Progenitor cell of endocrine pancreas (in vitro differentiated cells): ENCODE results near the gene RGS7. TPM values are rescaled to one million over a fixed set of nuclear protein-coding genes. Genes with fewer than 3 reads are reported as not detected.

ENCODE experiments used
- DNase-seq: peaks from one replicate; pipeline ENCODE4 v3.0.0; 2021; ENCODE audit warnings: low spot score; ENCODE audit not compliant: unreplicated experiment
- H3K27ac Mint-ChIP-seq: 2 replicates; pipeline ENCODE4 v1.8.0; 2021; ENCODE audit warnings: mild to moderate bottlenecking, moderate library complexity, mixed read lengths
- H3K27me3 Mint-ChIP-seq: 2 replicates; pipeline ENCODE4 v1.8.0; 2021; ENCODE audit warnings: mixed read lengths
- H3K36me3 Mint-ChIP-seq: 2 replicates; pipeline ENCODE4 v1.8.0; 2022; ENCODE audit warnings: mixed read lengths; ENCODE audit not compliant: insufficient read depth
- H3K4me1 Mint-ChIP-seq: 2 replicates; pipeline ENCODE4 v1.8.0; 2021; ENCODE audit warnings: low read depth, mixed read lengths
- H3K4me3 Mint-ChIP-seq: 2 replicates; pipeline ENCODE4 v1.8.0; 2021; ENCODE audit warnings: low read depth, mild to moderate bottlenecking, moderate library complexity, mixed read lengths
- H3K9me3 Mint-ChIP-seq: 2 replicates; pipeline ENCODE4 v1.8.0; 2021; ENCODE audit warnings: low read depth, mixed read lengths
- CTCF ChIP-seq: fragments of 200-600 bp; sonication (generic); IDR thresholded peaks from one replicate; pipeline ENCODE4 v1.5.0; 2021; ENCODE audit warnings: antibody characterized with exemption, mild to moderate bottlenecking; ENCODE audit not compliant: unreplicated experiment
- microRNA-seq: library from miRNA; unstranded; fragments of <30 nt; microRNA quantifications from one replicate; pipeline ENCODE4 v1.1.0, GENCODE V29; 2020; ENCODE audit warnings: borderline number of aligned reads; ENCODE audit not compliant: unreplicated experiment
- total RNA-seq: library from RNA; stranded (reverse); gene quantifications from 2 replicates; pipeline ENCODE4 v1.2.1, GENCODE V29; 2021

RGS7 gene
- total RNA-seq, 1 donor from 2014 or later, result 2.4 TPM

DNA sequence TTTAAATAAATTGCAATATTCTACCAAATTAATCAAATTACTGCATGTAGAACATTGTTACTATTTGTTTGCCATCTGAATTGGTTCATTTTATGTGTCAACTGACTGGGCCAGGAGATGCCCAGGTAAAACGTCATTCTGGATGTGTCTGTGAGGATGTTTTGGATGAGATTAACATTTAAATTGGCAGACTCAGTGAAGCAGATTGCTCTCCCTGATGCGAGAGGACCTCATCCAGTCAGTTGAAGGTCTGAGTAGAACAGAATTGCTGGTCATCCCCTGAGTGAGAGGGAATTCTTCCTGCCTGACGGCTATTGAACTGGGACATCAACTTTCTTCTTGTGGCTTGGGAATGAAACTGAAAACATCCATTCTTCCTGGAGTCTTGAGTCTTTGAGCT is 623.0 kb downstream of the RGS7 start:
- no peak for TF ChIP-seq CTCF
- DNase-seq, result no peak
- Mint-ChIP-seq H3K4me1 (no peaks in the 10 kb centered on the region), H3K9me3 (no peaks in the 10 kb centered on the region), H3K27me3 (no peaks in the 10 kb centered on the region), H3K36me3 (no peaks in the 10 kb centered on the region), H3K27ac (no peak overlapping the region), H3K4me3 (no peak overlapping the region)

GRCh38 chr1:240732390-240732789 is 624.6 kb downstream of the RGS7 start:
- no peak for DNase-seq
- no peak overlapping the region for H3K4me3 Mint-ChIP-seq
- no peak overlapping the region for H3K27ac Mint-ChIP-seq
- no peaks in the 10 kb centered on the region for H3K9me3 Mint-ChIP-seq
- H3K4me1 Mint-ChIP-seq, result no peaks in the 10 kb centered on the region
- peak; percentile 74 for TF ChIP-seq CTCF
- no peaks in the 10 kb centered on the region for H3K27me3 Mint-ChIP-seq
- H3K36me3 Mint-ChIP-seq, result no peaks in the 10 kb centered on the region

Small RNA genes lying within 50 kb of the gene (microRNA-seq; reads per million reads assigned to microRNA genes)
- not detected for gene MIR3123

Other genes with a start within 250 kb of the RGS7 start
- gene FH, start 162.6 kb upstream of the RGS7 start, total RNA-seq, result 59.7 and 64.2 TPM in 2 replicates
- not detected in 2 replicates for gene KMO, start 175.2 kb upstream of the RGS7 start, total RNA-seq